Measurements from ENCODE around the gene TENM4.

Gene TENM4

GRCh38 chr11:78763664-78764063 lies 677.2 kb downstream of the TENM4 start:
- no peak for DNase-seq

GRCh38 chr11:78762105-78762504 lies 678.7 kb downstream of the TENM4 start:
- no peak for DNase-seq

- no peak for DNase-seq
Observed at GRCh38 chr11:78759071-78759470, 681.8 kb downstream of the TENM4 start.

- no peak for DNase-seq
Observed at GRCh38 chr11:78753297-78753696, 687.5 kb downstream of the TENM4 start.

- no peak for DNase-seq
Observed at GRCh38 chr11:78752494-78752893, 688.3 kb downstream of the TENM4 start.

GRCh38 chr11:78748918-78749690 lies 691.7 kb downstream of the TENM4 start:
- no peak for DNase-seq

GRCh38 chr11:78744949-78745348 lies 695.9 kb downstream of the TENM4 start:
- no peak for DNase-seq

GRCh38 chr11:78744202-78744601 lies 696.6 kb downstream of the TENM4 start:
- no peak for DNase-seq

GRCh38 chr11:78742430-78742829 lies 698.4 kb downstream of the TENM4 start:
- DNase-seq: no peak

- DNase-seq: no peak
Observed at GRCh38 chr11:78741741-78742140, 699.1 kb downstream of the TENM4 start.

- DNase-seq: peak; percentile 57
Observed at GRCh38 chr11:78740199-78741071, 700.4 kb downstream of the TENM4 start.

GRCh38 chr11:78737891-78738290 lies 702.9 kb downstream of the TENM4 start:
- no peak for DNase-seq

- DNase-seq: no peak
Observed at GRCh38 chr11:78737301-78737700, 703.5 kb downstream of the TENM4 start.

- DNase-seq: no peak
Observed at GRCh38 chr11:78735711-78736110, 705.1 kb downstream of the TENM4 start.

- DNase-seq: no peak
Observed at GRCh38 chr11:78733031-78733430, 707.8 kb downstream of the TENM4 start.

GRCh38 chr11:78732246-78732645 lies 708.6 kb downstream of the TENM4 start:
- DNase-seq: no peak

GRCh38 chr11:78731027-78731426 lies 709.8 kb downstream of the TENM4 start:
- DNase-seq: no peak

GRCh38 chr11:78730267-78730824 lies 710.5 kb downstream of the TENM4 start:
- DNase-seq: no peak

GRCh38 chr11:78727816-78728215 lies 713.0 kb downstream of the TENM4 start:
- DNase-seq: no peak

- DNase-seq: no peak
Observed at GRCh38 chr11:78725200-78725599, 715.6 kb downstream of the TENM4 start.

- no peak for DNase-seq
Observed at GRCh38 chr11:78722786-78723185, 718.0 kb downstream of the TENM4 start.

- no peak for DNase-seq
Observed at GRCh38 chr11:78720281-78720989, 720.4 kb downstream of the TENM4 start.

GRCh38 chr11:78717041-78717440 lies 723.8 kb downstream of the TENM4 start:
- no peak for DNase-seq
